NCI-H82 treated with DMSO at 0.1 percent for 48 hours (cell line): ENCODE results near the gene LIN7B.

ENCODE experiments used
- DNase-seq: peaks from one replicate; lab custom pipeline; 2025; ENCODE audit not compliant: unreplicated experiment; lab: John Stamatoyannopoulos, UW

Gene LIN7B

GRCh38 chr19:49094505-49095482 lies 19.4 kb upstream of the LIN7B start:
- no peak for DNase-seq

DNA sequence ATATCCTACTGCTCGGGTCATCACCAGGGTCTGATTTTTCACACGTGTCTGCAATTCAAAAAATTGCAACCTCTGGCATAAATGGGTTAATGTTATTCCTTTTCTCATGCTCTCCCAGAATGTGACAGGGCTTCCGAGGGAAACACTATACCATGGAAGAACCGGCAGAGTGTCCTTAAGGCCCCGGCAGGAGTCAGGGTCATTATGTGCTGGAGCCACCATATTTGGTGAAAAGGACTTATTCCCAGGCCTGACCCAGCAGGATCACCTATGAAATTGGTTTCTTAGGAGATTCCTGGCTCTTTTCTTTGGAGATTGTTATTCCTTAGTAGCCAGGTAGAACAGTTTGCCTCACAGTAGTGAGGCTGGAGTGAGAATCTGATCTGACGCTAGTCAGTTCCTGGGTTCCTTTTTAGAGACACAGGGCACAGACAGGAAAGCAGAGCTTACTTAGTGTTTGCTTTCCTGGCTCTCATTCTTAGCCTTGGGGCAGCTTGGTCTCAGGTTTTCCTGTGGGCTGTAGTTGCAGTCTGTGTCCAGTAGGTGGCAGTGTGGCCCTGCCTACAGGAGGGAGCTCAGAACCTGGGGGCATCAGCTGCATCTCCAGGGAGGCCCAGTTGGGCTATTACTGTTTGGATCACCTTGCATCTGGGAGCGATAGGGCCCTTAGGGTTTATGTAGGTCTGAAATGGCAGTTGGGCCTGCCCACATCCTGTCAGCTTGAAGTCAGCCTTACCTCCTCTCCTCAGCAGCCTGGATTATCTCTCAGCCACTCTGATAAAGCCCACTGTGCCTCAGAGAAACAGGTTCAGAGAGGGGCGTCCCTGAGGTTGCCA lies 16.5 kb upstream of the LIN7B start:
- peak; percentile 79 for DNase-seq

- no peak for DNase-seq
Observed at GRCh38 chr19:49098795-49099194, 15.4 kb upstream of the LIN7B start.

GRCh38 chr19:49101160-49101559 lies 13.0 kb upstream of the LIN7B start:
- DNase-seq: no peak

GRCh38 chr19:49102303-49102702 lies 11.9 kb upstream of the LIN7B start:
- DNase-seq: no peak

GRCh38 chr19:49103331-49104085 lies 10.7 kb upstream of the LIN7B start:
- DNase-seq: no peak

DNA sequence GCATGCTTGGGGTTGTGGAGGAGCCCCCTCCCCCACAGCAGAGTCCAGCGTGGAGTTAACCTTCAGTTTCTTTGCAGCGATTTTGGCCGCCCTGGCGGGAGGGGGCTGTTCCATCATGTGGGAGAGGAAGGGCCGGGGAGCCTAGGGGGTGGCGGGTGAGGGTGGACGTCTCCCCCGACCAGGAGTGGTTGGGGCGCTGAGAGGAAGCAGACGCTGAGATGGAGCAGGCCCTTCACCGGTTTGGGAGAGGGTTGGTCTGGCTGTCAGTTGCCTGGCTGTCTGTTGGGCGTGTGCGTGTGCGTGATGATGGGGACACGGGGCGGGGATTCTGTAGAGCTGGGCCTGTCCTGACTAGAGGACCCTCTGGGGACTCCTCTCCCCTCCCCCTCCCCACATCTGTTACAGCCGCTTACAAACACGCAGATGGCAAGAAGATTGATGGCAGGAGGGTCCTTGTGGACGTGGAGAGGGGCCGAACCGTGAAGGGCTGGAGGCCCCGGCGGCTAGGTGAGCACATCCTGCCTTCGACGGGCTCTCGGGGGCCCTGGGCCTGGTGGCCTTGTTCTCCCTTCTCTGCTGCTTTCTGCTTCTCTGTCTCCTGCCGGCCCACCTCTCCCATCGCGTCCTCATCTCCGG lies 9.8 kb upstream of the LIN7B start:
- DNase-seq: peak; percentile 82

DNA sequence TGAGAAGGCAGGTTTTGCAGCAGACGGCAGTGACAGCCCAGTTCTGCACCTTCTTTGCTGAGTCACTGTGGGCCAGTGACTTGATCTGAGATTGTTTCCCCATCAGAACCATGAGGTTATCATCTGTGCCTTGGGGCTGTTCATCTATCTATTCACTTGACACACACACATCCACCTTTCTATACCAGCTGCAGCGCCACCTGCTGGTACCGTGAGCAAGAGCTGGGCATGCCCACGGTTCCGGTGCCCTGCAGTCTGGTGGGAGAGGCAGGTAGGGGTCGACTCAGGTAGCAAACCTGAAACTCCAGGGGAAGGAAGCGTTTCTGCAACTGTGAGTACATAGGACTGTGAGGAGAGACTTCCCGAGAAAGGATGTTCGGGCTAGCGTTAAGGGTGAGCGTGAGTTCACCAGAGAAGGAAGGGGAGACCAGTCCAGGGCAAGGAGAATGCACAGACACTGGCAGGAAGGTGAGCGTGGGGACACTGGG lies 7.5 kb upstream of the LIN7B start:
- no peak for DNase-seq

DNA sequence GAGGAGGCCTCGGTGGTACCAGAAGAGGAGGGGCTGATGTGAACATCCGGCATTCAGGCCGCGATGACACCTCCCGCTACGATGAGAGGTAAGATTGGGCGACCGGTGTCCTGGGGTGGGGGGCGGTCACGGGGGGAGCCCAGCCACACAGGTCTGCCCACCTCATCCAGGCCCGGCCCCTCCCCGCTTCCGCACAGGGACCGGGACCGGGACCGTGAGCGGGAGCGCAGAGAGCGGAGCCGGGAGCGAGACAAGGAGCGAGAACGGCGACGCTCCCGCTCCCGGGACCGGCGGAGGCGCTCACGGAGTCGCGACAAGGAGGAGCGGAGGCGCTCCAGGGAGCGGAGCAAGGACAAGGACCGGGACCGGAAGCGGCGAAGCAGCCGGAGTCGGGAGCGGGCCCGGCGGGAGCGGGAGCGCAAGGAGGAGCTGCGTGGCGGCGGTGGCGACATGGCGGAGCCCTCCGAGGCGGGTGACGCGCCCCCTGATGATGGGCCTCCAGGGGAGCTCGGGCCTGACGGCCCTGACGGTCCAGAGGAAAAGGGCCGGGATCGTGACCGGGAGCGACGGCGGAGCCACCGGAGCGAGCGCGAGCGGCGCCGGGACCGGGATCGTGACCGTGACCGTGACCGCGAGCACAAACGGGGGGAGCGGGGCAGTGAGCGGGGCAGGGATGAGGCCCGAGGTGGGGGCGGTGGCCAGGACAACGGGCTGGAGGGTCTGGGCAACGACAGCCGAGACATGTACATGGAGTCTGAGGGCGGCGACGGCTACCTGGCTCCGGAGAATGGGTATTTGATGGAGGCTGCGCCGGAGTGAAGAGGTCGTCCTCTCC lies 6.3 kb upstream of the LIN7B start:
- DNase-seq: no peak

GRCh38 chr19:49109051-49109450 lies 5.1 kb upstream of the LIN7B start:
- no peak for DNase-seq

- no peak for DNase-seq
Observed at GRCh38 chr19:49109569-49110233, 4.5 kb upstream of the LIN7B start.

- DNase-seq: no peak
Observed at GRCh38 chr19:49110567-49110966, 3.6 kb upstream of the LIN7B start.

DNA sequence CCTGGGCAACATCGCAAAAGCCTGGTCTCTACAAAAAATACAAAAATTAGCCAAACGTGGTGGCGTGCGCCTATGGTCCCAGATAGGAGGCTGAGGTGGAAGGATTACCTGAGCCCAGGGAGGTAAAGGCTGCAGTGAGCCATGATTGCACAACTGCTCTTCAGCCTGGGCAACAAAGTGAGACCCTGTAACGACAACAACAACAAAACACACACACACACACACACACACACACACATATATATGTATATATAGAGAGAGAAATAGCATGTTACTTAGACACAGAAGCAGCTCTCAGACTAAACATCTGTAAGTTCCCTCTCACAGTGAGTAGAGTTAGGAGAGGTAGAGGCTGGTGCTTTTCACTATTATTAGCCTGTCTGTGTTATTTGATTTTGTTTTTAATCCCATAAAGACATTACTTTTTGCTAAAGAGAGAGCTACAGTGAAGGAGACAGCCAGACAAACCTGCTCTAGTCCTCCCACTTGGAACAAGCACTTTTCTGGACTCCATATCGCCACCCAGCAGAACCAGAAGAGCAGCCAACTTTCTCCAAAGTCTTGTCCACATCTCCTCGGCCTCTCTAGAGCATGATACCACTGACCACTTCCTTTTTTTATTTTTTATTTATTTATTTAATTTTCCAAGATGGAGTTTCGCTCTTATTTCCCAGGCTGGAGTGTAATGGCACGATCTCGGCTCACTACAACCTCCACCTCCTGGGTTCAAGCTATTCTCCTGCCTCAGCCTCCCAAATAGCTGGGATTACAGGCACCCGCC lies 2.8 kb upstream of the LIN7B start:
- no peak for DNase-seq

DNA sequence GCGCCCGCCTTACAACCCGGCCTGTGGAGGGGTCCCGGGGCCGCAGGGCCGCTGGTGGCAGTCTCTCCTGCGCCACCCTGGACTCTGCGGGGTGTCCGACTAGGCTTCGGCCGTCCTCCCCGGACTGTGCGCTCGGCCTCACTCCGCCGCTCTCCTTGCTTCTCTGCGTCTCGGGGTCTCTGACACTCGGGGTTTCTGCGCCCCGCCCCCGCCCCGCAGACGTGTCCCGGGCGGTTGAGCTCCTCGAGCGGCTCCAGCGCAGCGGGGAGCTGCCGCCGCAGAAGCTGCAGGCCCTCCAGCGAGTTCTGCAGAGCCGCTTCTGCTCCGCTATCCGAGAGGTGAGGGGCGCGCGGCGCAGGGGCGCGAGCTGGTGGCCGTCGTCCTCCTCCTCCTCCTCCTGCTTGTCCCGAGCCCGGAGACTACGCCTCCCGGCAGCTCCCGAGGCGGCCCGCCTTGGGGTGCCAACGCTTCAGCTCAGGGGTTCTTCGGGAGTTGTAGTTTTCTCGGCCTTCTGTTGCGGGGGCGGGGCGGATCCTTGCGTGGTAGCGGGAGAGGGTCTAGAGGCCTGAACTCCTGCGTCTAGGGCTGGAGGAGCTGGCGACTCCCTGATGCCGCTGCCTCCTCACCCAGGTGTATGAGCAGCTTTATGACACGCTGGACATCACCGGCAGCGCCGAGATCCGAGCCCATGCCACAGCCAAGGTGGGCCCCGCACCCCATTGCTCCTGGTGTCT lies 627 bp downstream of the LIN7B start:
- peak; percentile 32 for DNase-seq

- DNase-seq: no peak
Observed at GRCh38 chr19:49116544-49116943, 2.4 kb downstream of the LIN7B start.

- DNase-seq: no peak
Observed at GRCh38 chr19:49117677-49118564, 3.8 kb downstream of the LIN7B start.
